Activated naive CD4-positive, alpha-beta T cell treated with anti-CD3 and anti-CD28 coated beads for 36 hours (primary cell): Measurements from ENCODE around the gene EEF1AKMT4. TPM values are rescaled to one million over a fixed set of nuclear protein-coding genes. Genes with fewer than 3 reads are reported as not detected.

ENCODE experiments used
- CTCF ChIA-PET: fragments of 350-600 bp; sonication (Branson Sonifier 250); formaldehyde crosslinking; loops from one replicate; lab custom pipeline; 2021; ENCODE audit warnings: antibody characterized with exemption; lab: Charles Lee
- DNase-seq: peaks from one replicate; pipeline ENCODE4 v3.0.0-alpha.2; 2020
- H3K27ac Mint-ChIP-seq: one replicate; pipeline ENCODE4 v1.8.0; 2021; ENCODE audit warnings: mild to moderate bottlenecking, mixed read lengths
- H3K27me3 Mint-ChIP-seq: one replicate; pipeline ENCODE4 v1.8.0; 2021; ENCODE audit warnings: low read depth, mixed read lengths
- H3K36me3 Mint-ChIP-seq: one replicate; pipeline ENCODE4 v1.8.0; 2021; ENCODE audit warnings: low read depth, mixed read lengths
- H3K4me1 Mint-ChIP-seq: one replicate; pipeline ENCODE4 v1.8.0; 2021; ENCODE audit warnings: low read depth, mixed read lengths
- H3K4me3 Mint-ChIP-seq: one replicate; pipeline ENCODE4 v1.8.0; 2021; ENCODE audit warnings: mild to moderate bottlenecking, moderate library complexity, mixed read lengths
- H3K9me3 Mint-ChIP-seq: one replicate; pipeline ENCODE4 v1.8.0; 2021; ENCODE audit warnings: mixed read lengths
- intact Hi-C: fragments of 100-400 bp; cut with micrococcal nuclease; formaldehyde crosslinking; loops from one replicate; pipeline ENCODE4 v1.15.1; 2023
- total RNA-seq, 2 experiments: library from RNA; stranded (reverse); gene quantifications; one replicate each; pipeline ENCODE4 v1.2.3, GENCODE V29; 2021

EEF1AKMT4 gene
- total RNA-seq, 2 experiments from 2014 or later, result 2.7 TPM

DNA sequence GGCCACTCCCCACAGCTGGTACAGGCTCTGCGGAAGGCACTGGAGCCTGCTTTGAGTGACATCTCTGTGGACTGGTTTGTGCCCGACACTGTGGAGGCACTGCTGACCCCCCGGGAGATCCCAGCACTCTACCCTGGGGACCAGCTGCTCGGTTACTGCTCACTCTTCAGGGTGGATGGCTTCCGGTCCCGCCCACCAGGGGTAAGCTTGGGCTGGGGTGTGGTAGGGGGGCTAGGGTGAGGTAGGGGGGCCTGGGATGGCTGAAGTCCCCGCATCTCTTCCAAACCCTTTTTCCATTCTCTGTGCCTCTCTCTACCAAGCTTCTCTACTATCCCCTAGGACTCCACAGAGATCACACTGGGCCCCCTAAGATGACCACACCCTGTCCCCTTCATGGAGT is 12.3 kb upstream of the EEF1AKMT4 start:
- CTCF ChIA-PET, result interaction anchor here (0.5 to 3.5 kb wide), 4 partner anchors 10 to 340 kb away, joined by 3 to 28 read pairs (median 3); no protein-coding TSS in a partner anchor
- intact Hi-C loops, result no loop called here
- H3K27ac Mint-ChIP-seq, result no peak overlapping the region

GRCh38 chr3:184237807-184238206 is 11.7 kb upstream of the EEF1AKMT4 start:
- DNase-seq, result no peak
- no peak overlapping the region for H3K27ac Mint-ChIP-seq
- peaks cover 5% of the 10 kb centered on the region for H3K36me3 Mint-ChIP-seq
- H3K4me1 Mint-ChIP-seq, result no peaks in the 10 kb centered on the region
- H3K9me3 Mint-ChIP-seq, result no peaks in the 10 kb centered on the region
- H3K27me3 Mint-ChIP-seq, result peaks cover 2% of the 10 kb centered on the region
- intact Hi-C loops, result no loop called here
- H3K4me3 Mint-ChIP-seq, result no peak overlapping the region
- CTCF ChIA-PET, result interaction anchor here (0.7 to 3.5 kb wide), 3 partner anchors 11 to 340 kb away, joined by 3 to 28 read pairs (median 3); no protein-coding TSS in a partner anchor

More for the DNA sequence above, 12.3 kb upstream of the EEF1AKMT4 start:
- no peak for DNase-seq
- peaks cover 8% of the 10 kb centered on the region for H3K27me3 Mint-ChIP-seq
- H3K4me1 Mint-ChIP-seq, result no peaks in the 10 kb centered on the region
- H3K4me3 Mint-ChIP-seq, result no peak overlapping the region
- no peaks in the 10 kb centered on the region for H3K9me3 Mint-ChIP-seq
- H3K36me3 Mint-ChIP-seq, result peaks cover under 1% of the 10 kb centered on the region

DNA sequence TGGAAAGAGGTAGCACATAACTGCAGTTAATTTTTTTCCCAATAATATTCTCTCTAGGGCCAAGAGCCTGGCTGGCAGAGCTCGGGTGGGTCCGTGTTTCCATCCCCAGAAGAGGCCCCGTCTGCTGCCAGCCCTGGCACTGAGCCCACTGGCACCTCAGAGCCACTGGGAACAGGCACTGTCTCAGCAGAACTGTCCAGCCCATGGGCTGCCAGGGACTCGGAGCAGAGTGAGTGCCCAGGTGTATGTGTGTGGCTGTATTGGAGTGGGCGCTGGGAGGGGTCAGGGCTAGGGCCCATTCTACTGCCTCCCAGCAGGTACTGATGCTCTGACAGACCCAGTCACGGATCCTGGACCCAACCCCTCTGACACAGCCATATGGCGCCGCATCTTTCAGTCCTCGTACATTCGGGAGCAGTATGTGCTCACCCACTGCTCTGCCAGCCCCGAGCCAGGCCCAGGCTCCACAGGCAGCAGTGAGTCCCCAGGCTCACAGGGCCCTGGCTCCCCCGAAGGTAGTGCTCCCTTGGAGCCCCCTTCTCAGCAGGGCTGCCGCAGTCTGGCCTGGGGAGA is 11.1 kb upstream of the EEF1AKMT4 start:
- Mint-ChIP-seq H3K27me3 (no peaks in the 10 kb centered on the region), H3K4me3 (no peak overlapping the region), H3K4me1 (no peaks in the 10 kb centered on the region), H3K36me3 (peaks cover 6% of the 10 kb centered on the region), H3K27ac (no peak overlapping the region), H3K9me3 (no peaks in the 10 kb centered on the region)
- CTCF ChIA-PET, result interaction anchor here (1.4 to 3.5 kb wide), 2 partner anchors 11 to 116 kb away, joined by 3 to 28 read pairs; no protein-coding TSS in a partner anchor
- intact Hi-C loops, result no loop called here
- no peak for DNase-seq

GRCh38 chr3:184239221-184239620 is 10.3 kb upstream of the EEF1AKMT4 start:
- Mint-ChIP-seq H3K36me3 (peaks cover 8% of the 10 kb centered on the region), H3K27me3 (no peaks in the 10 kb centered on the region), H3K4me1 (no peaks in the 10 kb centered on the region), H3K4me3 (no peak overlapping the region), H3K9me3 (no peaks in the 10 kb centered on the region), H3K27ac (no peak overlapping the region)
- intact Hi-C loops, result no loop called here
- CTCF ChIA-PET, result interaction anchor here (1.8 to 3.5 kb wide), 3 partner anchors 11 to 12 kb away, joined by 6 to 28 read pairs (median 20); partner anchors contain the start of gene EEF1AKMT4
- no peak for DNase-seq

GRCh38 chr3:184239708-184240107 is 9.8 kb upstream of the EEF1AKMT4 start:
- H3K9me3 Mint-ChIP-seq, result no peaks in the 10 kb centered on the region
- no peaks in the 10 kb centered on the region for H3K27me3 Mint-ChIP-seq
- no peak for DNase-seq
- no peak overlapping the region for H3K4me3 Mint-ChIP-seq
- peaks cover 11% of the 10 kb centered on the region for H3K36me3 Mint-ChIP-seq
- no peak overlapping the region for H3K27ac Mint-ChIP-seq
- intact Hi-C loops, result loop anchor here (10.0 kb wide), 1 partner anchor 605 kb away; the partner anchor contains the start of gene KLHL24
- CTCF ChIA-PET, result interaction anchor here (1.8 to 2.0 kb wide), 2 partner anchors 10 to 13 kb away, joined by 6 to 20 read pairs; partner anchors contain the start of gene EEF1AKMT4
- H3K4me1 Mint-ChIP-seq, result no peaks in the 10 kb centered on the region

- Mint-ChIP-seq H3K4me3 (no peak overlapping the region), H3K27me3 (no peaks in the 10 kb centered on the region), H3K36me3 (peaks cover 18% of the 10 kb centered on the region), H3K4me1 (peaks cover 2% of the 10 kb centered on the region), H3K27ac (no peak overlapping the region), H3K9me3 (no peaks in the 10 kb centered on the region)
- no peak for DNase-seq
- intact Hi-C loops, result loop anchor here (10.0 kb wide), 1 partner anchor 606 kb away; the partner anchor contains the start of gene KLHL24
- CTCF ChIA-PET, result interaction anchor here (0.6 to 2.0 kb wide), 4 partner anchors 9 to 14 kb away, joined by 3 to 20 read pairs (median 5); partner anchors contain the start of gene EEF1AKMT4
Observed at GRCh38 chr3:184240384-184241140, 8.9 kb upstream of the EEF1AKMT4 start.

DNA sequence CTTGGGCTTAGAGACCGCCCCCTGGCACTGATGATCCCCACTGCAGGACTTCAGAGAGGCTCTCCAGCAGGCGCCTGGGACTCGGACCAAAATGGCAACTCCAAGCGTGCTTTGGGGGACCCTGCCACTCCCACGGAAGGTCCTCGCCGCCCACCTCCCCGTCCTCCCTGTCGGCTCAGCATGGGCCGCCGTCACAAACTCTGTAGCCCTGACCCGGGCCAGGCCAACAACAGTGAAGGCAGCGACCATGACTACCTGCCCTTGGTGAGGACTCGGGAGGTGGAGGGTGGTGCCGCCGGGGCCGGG is 8.4 kb upstream of the EEF1AKMT4 start:
- CTCF ChIA-PET, result interaction anchor here (0.8 to 2.0 kb wide), 3 partner anchors 9 to 14 kb away, joined by 3 to 20 read pairs (median 6); partner anchors contain the start of gene EEF1AKMT4
- H3K9me3 Mint-ChIP-seq, result no peaks in the 10 kb centered on the region
- peaks cover 24% of the 10 kb centered on the region for H3K36me3 Mint-ChIP-seq
- no peak for DNase-seq
- no peaks in the 10 kb centered on the region for H3K27me3 Mint-ChIP-seq
- intact Hi-C loops, result loop anchor here (10.0 kb wide), 1 partner anchor 606 kb away; the partner anchor contains the start of gene KLHL24
- H3K4me3 Mint-ChIP-seq, result no peak overlapping the region
- H3K4me1 Mint-ChIP-seq, result peaks cover 2% of the 10 kb centered on the region
- H3K27ac Mint-ChIP-seq, result no peak overlapping the region

DNA sequence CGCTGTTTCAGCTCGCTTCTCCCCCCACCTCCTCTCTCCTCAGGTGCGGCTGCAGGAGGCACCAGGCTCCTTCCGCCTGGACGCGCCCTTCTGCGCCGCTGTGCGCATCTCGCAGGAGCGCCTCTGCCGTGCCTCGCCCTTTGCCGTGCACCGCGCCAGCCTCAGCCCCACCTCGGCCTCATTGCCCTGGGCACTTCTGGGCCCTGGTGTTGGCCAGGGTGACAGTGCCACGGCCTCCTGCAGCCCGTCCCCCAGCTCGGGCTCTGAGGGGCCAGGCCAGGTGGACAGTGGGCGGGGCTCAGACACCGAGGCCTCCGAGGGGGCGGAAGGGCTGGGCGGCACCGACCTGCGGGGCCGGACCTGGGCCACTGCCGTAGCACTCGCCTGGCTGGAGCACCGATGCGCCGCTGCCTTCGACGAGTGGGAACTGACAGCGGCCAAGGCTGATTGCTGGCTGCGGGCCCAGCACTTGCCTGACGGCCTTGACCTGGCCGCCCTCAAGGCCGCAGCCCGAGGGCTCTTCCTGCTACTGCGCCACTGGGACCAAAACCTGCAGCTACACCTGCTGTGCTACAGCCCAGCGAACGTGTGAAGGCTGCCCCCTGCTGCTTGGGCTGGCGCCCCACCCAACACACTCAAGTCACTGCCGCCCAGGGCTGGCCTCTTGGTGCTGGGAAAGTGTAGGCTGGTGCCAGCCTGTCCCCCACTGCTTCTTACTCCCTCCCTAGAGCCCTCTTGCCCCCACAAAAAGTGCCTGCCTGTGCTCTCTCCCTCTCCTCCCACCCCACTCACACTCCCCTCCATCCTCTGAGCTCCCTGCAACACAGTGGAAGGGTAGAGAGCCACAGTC is 7.8 kb upstream of the EEF1AKMT4 start:
- intact Hi-C loops, result loop anchor here (10.0 kb wide), 1 partner anchor 607 kb away; the partner anchor contains the start of gene KLHL24
- CTCF ChIA-PET, result interaction anchor here (2.0 to 7.0 kb wide), 2 partner anchors 8 to 15 kb away, joined by 6 to 48 read pairs; partner anchors contain the start of gene EEF1AKMT4
- H3K27ac Mint-ChIP-seq, result no peak overlapping the region
- peaks cover 2% of the 10 kb centered on the region for H3K4me1 Mint-ChIP-seq
- DNase-seq, result no peak
- H3K9me3 Mint-ChIP-seq, result no peaks in the 10 kb centered on the region
- H3K4me3 Mint-ChIP-seq, result no peak overlapping the region
- peaks cover 25% of the 10 kb centered on the region for H3K36me3 Mint-ChIP-seq
- H3K27me3 Mint-ChIP-seq, result no peaks in the 10 kb centered on the region

DNA sequence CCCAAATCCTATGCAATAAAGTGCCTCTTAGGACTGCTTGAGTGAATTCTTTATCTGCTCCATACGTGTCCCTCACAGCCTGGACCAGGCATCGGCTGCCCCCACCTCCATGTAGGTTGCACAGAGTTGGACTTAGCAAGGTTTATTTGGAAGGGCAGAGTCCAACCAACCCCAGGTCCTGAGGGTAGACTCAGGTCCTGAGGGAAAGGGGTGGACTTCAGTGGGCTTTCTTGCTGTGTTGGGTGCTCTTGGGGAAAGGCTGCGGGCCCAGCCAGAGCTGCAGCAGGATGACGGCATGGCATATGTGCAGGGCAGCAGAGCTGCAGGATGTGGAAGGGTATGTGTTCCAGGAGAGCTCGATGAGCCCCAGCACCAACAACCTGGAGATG is 7.2 kb upstream of the EEF1AKMT4 start:
- DNase-seq, result no peak
- peaks cover 25% of the 10 kb centered on the region for H3K36me3 Mint-ChIP-seq
- H3K4me3 Mint-ChIP-seq, result no peak overlapping the region
- H3K9me3 Mint-ChIP-seq, result no peaks in the 10 kb centered on the region
- intact Hi-C loops, result loop anchor here (10.0 kb wide), 1 partner anchor 607 kb away; the partner anchor contains the start of gene KLHL24
- CTCF ChIA-PET, result interaction anchor here (7.0 kb wide), 1 partner anchor 15 kb away, joined by 48 read pairs; no protein-coding TSS in a partner anchor
- H3K27ac Mint-ChIP-seq, result no peak overlapping the region
- peaks cover 2% of the 10 kb centered on the region for H3K4me1 Mint-ChIP-seq
- no peaks in the 10 kb centered on the region for H3K27me3 Mint-ChIP-seq

DNA sequence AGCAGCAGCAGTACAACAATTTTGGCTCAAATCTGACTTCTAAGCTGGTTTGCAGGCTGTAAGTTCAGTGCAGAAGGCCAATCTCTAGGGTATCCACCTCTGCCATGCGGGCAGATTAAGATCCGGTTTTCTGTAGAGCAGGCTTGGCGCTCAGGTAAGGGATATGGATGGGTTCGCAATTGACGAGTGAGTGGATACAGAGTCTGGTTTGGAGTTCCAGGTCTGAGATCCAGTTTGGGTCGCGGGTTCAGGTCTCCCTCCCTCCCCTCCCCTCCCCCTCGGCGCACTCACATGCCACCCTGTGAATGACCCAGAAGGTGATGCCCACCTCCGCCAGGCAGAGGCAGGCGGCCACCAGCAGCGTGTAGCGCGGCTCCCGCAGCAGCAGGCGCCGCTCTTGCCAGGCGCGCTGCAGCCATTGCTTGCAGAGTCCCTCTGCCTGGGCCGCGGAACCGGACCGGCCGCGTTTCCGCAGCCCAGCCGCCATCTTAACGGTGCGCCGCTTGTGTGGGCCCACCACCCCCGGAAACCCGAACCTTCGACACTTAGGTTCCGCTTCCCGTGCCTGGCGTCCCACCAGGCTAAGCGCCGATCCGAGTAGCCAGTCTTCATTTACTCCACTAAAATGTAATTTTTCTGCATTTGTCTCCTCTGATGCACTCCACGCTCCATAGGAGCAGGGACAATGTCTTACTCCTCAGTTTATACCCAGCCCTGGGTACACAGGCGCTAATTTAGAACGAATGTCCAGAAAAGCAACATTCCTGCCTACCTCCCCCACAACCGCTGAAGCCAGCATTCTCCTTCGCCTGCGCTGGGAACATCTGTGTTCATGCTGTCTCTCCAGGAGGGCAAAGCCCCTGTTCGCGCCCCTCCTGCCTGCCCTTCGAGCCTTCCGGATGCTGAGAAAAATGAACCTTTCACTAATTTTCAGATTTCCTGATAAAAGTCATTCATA is 739 bp upstream of the EEF1AKMT4 start, which contains the start of gene ALG3:
ALG3 (minus strand) TSS at position 509 of the 958 bp plus-strand sequence; CDS start at position 487, 22 bp downstream.
- H3K27ac Mint-ChIP-seq, result peak within 1 kb of the TSS; percentile 95
- peak; percentile 90 for DNase-seq
- intact Hi-C loops, result loop anchor here (1.0 to 10.0 kb wide), 12 partner anchors 51 to 614 kb away; partner anchors contain the start of genes ABCC5, ABCF3, AP2M1 and DVL3
- peaks cover 19% of the 10 kb centered on the region for H3K36me3 Mint-ChIP-seq
- peaks cover 9% of the 10 kb centered on the region for H3K4me1 Mint-ChIP-seq
- H3K4me3 Mint-ChIP-seq, result peak within 1 kb of the TSS; percentile 91
- no peaks in the 10 kb centered on the region for H3K27me3 Mint-ChIP-seq
- no peaks in the 10 kb centered on the region for H3K9me3 Mint-ChIP-seq
- CTCF ChIA-PET, result interaction anchor here (0.6 to 7.0 kb wide), 6 partner anchors 9 to 87 kb away, joined by 3 to 48 read pairs (median 4); partner anchors contain the start of gene VWA5B2
